IPS DF 4.7 (cell line): ENCODE data around the gene CACNG6.

Experiments used
- DNase-seq: peaks from one replicate; pipeline ENCODE4 v3.0.0-alpha.2; 2013; ENCODE audit warnings: low spot score; ENCODE audit errors: extremely low read depth

Gene CACNG6

DNA sequence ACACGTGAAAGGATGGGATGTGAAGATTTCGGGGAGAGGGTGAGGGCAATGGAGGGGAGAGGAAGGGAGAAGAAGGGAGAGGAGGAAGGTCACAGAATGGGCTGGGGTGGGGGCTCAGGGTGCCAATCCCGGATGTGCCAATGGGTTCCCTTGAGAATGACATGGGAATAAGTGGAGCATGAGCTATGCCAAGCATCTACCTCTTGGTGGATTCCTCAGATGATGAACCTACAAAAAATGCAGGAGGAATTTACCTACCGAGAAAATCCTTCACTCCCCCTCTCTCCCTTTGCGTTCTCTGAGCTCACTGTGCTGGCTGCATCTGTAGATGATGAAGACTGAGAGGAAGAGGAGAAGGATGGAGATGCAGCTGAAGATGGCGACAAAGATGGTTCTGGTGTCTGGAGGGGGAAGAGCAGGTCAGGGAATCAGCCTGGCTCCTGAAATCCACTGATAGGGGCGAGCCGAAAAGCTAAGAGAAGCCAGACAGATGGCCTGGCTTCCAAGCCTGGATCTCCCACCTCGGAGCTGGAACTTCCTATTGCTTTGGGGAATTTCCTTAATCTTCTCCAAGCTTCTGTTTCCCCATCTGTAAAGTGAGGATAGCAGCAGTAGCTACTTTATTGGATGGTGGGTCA, 50.7 kb downstream of the CACNG6 start:
- DNase-seq, result no peak

DNA sequence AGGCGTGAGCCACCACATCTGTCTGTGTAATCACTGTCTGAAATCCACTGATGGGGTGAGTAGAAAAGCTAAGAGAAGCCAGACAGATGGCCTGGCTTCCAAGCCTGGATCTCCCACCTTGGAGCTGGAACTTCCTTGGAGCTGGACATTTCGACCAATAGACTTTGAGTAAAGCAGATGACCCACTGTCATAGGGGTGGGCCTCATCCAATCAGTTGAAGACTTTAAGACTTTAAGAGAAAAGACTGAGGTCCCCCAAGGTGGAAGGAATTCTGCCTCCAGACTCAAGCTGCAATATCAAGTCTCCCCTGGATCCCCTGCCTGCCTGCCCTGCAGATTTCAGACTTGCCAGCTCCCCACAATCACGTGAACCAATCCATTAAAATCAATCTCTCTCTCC, 51.6 kb downstream of the CACNG6 start:
- no peak for DNase-seq

DNA sequence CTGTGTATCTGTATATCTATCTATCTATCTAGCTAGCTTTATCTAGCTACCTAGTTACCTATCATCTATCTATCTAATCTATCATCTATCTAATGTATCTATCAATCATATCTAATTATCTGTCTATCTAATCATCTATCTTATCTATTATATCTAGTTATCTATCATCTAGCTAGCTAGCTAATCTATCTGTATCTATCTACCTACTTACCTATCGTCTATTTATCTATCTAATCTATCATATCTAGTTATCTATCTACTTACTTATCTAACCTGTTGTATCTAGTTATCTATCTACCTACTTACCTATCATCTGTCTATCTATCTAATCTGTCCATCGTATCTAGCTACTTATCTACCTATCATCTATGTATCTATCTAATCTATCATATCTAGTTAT, 54.3 kb downstream of the CACNG6 start:
- DNase-seq, result no peak

DNA sequence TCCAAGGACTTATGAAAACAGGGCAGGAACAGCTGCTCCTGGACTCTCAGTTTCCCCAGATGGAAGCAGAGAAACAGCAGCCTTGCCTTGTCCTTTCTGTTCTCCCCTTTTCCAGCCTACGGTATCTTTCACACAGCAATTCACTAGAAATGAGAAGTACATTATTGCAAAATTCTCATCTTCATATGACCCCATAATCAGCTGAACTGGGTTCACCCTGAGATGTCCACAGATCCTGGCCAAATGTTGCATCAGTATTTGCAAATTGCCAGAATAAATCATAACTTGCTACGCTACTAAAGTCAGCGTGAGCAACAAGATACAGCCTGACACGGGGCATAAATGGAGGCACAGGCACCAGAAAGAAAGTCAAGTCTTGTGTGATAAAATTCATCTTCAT, 56.2 kb downstream of the CACNG6 start:
- no peak for DNase-seq
